GM21717 (cell line): ENCODE measurements around the gene CRYGD.

ENCODE experiments used
- ATAC-seq: cut with Tn5 transposase; IDR thresholded peaks from one replicate; pipeline ENCODE4 v1.9.1; 2021; ENCODE audit warnings: mild to moderate bottlenecking, moderate library complexity; ENCODE audit not compliant: unreplicated experiment

CRYGD gene

DNA sequence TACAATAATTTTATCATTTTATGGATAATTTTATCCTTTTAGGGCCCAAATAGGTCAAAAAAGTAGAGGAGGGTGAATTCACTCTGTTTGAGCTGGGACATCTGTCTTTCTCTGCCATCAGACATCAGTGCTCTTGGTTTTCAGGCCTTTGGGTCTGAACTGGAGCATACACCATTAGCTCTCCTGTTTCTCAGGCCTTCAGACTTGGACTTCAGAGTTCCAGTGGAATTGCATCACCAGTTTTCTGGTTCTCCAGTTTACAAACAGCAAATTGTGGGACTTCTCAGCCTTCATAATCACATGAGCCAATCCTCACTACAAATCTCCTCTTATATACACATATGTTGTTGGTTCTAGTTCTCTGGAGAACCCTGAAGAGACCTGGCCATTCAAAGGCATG lies 33.9 kb downstream of the CRYGD start:
- ATAC-seq, result no peak

- ATAC-seq, result no peak
Measured at GRCh38 chr2:208086029-208086428, 38.3 kb downstream of the CRYGD start.

DNA sequence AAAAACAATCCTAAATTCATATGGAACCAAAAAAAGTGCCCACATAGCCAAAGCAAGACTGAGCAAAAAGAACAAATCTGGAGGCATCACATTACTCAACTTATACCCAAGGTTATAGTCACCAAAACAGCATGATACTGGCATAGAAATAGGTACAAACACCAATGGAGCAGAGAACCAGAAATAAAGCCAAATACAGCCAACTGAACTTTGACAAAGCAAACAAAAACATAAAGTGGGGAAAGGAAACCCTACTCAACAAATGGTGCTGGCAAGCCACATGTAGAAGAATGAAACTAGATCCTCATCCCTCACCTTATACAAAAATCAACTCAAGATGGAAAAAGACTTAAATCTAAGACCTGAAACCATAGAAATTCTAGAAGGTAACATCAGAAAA lies 40.5 kb downstream of the CRYGD start:
- ATAC-seq, result no peak

DNA sequence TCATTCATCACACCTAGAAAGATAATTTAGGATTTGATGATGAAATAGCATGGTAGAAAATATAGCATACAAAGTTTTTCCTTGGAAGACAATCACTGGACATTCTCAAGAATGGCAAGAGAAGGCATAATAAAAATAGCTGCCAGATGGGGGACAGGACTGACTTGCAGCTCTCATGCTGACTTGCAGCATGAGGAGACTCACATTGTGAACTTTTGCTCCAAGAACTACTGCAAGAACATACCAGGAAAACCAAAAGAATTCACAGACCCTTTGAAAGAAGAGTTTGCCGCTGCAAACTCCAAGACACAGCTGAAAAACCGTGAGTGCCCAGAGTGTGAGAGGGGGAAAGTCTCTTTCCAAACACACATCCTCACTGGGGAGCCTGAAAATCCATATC lies 47.0 kb downstream of the CRYGD start:
- ATAC-seq, result no peak

DNA sequence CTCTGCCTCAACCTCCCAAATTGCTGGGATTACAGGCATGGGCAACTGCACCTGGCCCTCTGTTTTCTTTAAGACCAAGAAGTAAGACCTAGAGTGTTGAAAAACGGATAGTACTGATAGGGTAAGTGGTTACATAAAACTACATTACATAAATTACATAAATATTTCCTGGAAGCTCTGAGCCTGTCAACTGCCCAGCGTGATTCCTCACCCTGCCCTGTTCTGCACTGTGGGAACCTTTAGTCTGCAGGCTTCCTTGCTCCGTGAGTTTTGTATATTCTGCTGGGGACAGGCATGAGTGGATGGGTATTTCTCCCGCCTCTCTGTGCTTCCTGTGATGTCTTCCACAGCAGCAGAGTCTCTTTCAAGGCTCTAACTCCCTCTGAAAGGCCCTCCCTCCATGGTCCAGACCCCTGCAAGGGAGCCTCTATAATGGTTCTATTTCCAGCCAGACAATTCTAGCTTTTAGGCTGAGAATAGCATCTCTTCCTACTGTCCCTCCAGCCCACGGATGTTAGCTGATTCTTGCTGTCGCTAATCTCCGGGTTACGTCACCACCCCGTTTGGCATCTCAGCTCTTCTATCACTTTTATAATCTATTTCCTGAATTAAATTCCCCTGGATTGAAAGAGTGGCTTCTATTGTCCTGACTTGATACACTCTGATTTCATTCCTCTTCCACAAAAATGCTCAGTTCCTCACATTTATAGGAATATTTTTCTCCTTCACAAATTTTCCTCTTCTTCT lies 49.5 kb downstream of the CRYGD start:
- ATAC-seq, result no peak

DNA sequence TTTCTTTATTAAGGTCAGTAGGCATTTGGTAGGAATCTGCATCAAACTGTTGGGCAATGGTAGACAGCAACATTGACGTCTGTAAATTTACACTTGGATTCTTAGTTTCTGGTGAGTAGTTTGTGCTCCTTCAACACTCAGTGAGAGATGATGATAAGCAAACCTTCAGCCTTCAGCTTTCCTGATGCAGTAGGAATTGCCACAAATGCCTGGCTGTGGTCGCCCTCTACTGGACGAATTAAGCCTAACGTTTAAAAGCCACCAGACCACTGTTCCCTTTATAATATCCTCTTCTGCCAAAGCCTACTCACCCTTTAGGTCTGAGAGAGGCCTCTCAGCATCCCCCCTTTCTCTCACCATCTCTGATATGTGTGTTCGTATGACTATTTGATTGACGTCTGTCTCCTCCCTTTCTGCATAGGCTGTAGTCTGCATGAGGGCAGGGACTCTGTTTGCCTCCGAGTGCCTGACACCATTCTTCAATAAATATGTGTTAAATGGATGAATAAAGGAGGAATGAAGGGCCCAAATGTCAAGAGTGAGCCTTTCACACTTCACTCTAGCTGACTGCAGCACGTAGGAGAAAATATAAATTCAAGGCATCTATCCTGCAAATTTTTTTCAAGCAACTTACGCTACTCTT lies 52.0 kb downstream of the CRYGD start:
- ATAC-seq, result peak; percentile 70
